NCI-H526 (cell line): ENCODE data around the gene UBE2M.
"Not testable (repeated sequence)": the region's sequence is repeated elsewhere in the genome, so short reads cannot be mapped to it uniquely, and the experiment has no call there.

Experiments
- DNase-seq, 2 experiments: peaks; one replicate each; lab custom pipeline; 2025; lab: John Stamatoyannopoulos, UW

Gene UBE2M

DNA sequence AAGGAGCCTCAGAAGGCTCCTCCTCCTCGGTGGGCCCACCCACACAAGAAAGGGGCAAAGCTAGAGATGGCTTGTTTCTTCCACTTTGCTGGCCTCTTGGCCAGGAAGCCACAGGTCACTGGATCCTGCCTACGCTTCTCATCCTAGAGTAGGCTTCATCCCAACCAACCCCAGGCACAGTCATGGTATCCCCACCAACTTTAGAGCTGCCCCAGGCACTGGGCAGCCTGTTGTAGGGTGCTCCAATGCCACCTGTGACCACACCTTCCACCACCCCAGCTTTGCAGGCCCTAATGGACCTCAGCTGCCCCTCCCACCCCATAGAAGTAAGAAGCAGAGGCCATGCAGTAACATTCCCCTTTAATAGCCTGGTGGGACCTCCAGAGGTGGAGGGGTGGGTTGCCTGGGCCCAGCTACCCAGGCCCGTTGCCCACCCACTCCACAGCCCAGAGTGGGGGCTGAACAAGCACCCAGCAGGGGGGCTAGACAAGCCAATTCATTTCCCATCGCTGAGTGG is 3.0 kb downstream of the UBE2M start:
- no peak for DNase-seq

DNA sequence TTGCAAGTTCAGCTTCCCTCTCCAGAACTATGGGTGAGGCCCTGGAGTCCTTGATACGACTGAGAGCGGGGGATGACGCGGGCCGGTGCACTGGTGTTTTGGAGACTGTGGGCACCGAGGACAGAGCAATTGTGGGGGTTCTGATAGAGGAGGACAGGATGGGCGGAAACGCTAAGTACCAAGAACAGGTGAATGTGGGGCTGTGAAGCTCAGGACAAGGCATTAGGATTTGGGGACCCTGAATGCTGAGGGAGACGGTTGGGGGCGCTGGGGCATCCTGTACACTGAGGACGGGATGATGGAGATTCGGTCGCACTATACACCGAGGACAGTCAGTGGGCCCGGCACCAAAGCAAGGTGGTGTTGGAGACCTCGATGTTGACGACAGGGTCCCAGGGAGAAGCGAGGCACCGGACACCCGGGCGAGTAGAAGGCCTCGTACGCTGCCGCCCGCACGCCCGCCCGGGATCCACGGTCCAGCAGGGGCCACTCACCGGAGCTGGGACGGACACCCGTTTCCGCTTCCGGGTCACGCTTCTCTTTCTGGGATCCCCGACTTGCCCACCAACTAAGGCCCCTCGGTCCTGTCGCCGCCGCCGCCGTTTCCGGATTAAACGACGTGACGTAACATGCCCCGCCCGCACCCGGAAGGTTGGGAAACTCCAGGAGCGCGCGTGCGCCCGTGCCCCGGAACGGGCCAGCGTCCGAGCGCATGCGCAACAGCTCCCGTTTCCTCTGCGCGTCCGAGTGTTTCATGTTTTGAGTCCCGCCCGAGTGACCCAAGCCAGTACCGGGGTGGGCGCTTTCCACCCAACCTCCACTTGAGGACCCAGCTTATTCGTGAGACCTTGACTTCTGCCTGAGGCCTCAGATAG is 3.7 kb downstream of the UBE2M start, which contains the start of gene CHMP2A:
TSS of gene CHMP2A (minus strand) at position 612 of the 875 bp plus-strand sequence. CDS start 893 bp downstream, outside the sequence.
- no peak for DNase-seq

GRCh38 chr19:58553799-58554493 is 4.5 kb downstream of the UBE2M start:
- no peak for DNase-seq

DNA sequence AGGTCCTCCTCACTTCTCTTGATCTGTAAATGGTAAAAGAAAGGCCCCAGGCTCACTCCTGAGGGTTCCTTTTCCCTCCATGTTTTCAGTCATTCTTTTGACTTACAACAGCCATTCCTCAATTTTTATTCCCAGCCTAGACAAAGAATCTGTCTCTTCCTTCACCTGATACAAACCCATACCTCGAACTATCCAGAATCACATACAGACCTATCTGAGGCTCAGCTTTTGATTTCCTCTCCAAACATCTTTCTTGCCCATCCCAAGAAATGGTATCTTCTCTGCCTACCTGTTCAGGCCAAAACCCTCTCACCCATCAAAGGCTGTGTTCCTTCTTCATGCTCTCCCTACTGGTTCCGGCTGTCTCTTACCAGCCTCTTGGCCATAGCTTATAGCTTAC is 5.8 kb downstream of the UBE2M start:
- no peak for DNase-seq

- DNase-seq, result no peak
Measured at GRCh38 chr19:58551577-58552471, 6.6 kb downstream of the UBE2M start.

GRCh38 chr19:58551123-58551497 is 7.3 kb downstream of the UBE2M start:
- DNase-seq, result no peak

- no peak for DNase-seq
Measured at GRCh38 chr19:58550362-58551122, 7.9 kb downstream of the UBE2M start.

DNA sequence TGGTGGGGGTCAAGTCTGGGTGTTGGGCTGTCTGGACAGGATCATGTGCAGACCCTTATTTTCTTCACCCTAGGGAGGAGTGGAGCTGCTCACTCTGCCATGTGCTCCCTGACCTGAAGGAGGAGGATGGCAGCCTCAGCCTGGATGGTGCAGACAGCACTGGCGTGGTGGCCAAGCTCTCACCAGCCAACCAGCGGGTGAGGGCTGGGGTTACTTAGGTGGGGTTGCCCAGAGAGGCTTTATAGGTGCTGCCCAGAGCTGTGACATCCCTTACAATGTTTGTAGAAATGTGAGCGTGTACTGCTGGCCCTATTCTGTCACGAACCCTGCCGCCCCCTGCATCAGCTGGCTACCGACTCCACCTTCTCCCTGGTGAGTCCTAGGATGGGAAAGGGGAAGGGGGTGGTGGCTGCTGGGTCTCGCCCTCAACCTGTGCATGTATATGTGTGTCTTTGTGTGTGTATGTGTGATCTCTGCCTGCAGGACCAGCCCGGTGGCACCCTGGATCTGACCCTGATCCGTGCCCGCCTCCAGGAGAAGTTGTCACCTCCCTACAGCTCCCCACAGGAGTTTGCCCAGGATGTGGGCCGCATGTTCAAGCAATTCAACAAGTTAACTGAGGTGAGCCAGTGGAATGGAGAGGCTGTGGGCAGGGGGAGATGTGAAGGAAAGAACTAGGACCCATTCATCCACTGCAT is 8.6 kb downstream of the UBE2M start:
- DNase-seq, result no peak

DNA sequence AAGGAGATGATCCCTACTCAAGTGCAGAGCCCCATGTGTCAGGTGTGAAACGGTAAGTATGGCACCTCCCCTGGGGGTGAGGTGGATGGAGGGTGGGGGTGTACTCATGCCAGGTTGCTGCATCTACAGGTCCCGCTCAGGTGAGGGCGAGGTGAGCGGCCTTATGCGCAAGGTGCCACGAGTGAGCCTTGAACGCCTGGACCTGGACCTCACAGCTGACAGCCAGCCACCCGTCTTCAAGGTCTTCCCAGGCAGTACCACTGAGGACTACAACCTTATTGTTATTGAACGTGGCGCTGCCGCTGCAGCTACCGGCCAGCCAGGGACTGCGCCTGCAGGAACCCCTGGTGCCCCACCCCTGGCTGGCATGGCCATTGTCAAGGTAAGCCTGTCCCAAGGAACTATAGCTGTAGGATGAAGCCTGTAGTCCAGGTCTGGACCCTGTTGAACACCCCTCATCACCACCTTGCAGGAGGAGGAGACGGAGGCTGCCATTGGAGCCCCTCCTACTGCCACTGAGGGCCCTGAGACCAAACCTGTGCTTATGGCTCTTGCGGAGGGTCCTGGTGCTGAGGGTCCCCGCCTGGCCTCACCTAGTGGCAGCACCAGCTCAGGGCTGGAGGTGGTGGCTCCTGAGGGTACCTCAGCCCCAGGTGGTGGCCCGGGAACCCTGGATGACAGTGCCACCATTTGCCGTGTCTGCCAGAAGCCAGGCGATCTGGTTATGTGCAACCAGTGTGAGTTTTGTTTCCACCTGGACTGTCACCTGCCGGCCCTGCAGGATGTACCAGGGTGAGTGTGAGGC is 9.3 kb downstream of the UBE2M start:
- no peak for DNase-seq

GRCh38 chr19:58547323-58548312 is 10.8 kb downstream of the UBE2M start:
- DNase-seq, result no peak

DNA sequence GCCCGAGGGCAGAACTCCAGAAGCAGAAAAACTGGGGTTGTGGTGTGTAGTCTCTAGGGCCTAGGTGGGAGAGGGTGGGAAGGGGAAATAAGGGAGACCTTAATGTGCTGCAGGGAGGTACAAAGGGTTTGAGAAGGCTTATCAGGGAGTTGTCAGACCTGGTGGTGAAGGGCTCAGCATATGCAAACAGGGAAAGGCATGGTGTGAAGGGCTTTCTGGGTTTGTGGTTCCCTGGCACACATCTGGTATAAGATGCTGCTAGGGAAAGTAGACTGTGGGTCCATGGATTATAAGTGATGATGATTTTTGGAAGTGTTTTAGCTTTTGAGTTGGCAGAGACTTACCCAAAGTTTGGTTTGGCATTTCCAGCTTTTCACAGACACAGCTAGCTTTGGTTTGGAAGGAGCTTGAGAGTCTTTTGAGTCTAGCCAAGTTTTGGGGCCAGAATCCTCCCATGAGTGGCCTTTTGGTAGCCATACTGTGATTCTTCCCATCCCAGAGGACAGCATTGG is 12.3 kb downstream of the UBE2M start:
- no peak for DNase-seq

DNA sequence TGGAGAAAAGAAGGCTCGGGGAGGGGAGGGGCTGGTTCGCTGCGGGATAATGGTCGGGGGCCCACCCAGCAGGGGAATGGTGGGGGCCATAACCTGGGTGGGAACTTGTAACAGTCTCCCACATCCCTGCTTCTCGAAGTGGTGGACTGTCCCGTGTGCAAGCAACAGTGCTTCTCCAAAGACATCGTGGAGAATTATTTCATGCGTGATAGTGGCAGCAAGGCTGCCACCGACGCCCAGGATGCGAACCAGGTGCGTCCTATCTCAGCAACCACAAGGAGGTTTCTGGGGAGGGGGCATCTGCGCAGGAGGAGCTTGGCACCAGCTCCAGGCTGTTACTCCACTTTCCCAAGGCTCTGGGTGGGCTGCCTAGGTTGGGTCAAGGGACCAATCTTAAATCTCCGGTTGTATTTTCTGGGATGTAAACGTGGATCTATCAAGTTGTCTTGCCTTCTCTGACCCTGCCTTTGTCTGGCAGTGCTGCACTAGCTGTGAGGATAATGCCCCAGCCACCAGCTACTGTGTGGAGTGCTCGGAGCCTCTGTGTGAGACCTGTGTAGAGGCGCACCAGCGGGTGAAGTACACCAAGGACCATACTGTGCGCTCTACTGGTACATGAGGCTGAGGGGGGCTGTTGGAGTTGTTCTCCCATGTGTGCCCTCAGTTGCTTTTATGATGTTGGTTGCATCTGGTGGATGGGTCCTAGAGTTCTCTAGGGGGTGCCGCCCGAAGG is 13.0 kb downstream of the UBE2M start:
- no peak for DNase-seq

DNA sequence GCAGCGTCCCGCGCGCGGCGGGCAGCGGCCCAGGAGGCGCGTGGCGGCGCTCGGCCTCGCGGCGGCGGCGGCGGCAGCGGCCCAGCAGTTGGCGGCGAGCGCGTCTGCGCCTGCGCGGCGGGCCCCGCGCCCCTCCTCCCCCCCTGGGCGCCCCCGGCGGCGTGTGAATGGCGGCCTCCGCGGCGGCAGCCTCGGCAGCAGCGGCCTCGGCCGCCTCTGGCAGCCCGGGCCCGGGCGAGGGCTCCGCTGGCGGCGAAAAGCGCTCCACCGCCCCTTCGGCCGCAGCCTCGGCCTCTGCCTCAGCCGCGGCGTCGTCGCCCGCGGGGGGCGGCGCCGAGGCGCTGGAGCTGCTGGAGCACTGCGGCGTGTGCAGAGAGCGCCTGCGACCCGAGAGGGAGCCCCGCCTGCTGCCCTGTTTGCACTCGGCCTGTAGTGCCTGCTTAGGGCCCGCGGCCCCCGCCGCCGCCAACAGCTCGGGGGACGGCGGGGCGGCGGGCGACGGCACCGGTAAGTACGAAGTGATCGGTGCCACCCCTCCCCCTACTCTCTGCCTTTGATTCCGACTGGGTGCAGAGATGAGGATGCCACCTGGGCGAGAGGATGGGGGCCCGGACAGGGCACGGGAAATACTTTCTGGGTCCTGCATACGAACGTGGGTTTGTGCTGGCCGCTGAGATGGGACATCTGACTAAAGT is 13.7 kb downstream of the UBE2M start:
- DNase-seq, result no peak

- DNase-seq, result no peak
Measured at GRCh38 chr19:58543826-58544590, 14.4 kb downstream of the UBE2M start, which contains the start of gene TRIM28. TRIM28 (plus strand) TSS chr19:58544064; CDS start chr19:58544758, 694 bp downstream.

- DNase-seq, result not testable (repeated sequence)
Measured at GRCh38 chr19:58542641-58543372, 15.6 kb downstream of the UBE2M start.
